ENCODE data around the gene SETBP1.

The SETBP1 gene

GRCh38 chr18:44638811-44639210, 41.9 kb upstream of the SETBP1 start:
- ChIA-PET POLR2A (no interaction called here), CTCF (interaction anchor here (0.7 kb wide), 1 partner anchor 94 kb away, joined by 3 read pairs; no protein-coding TSS in a partner anchor)
- Histone ChIP-seq H3K9me3 (ENCODE audit: control insufficient read depth, insufficient read depth, low read depth, low read length) (no peaks in the 10 kb centered on the region), H3K36me3 (ENCODE audit: control insufficient read depth in 2 of 2, insufficient read depth in 1 of 2, low read length in 2 of 2) (no peaks in the 10 kb centered on the region), H3K4me1 (ENCODE audit: control insufficient read depth, insufficient read depth, low read length) (no peaks in the 10 kb centered on the region), H3K4me3 (ENCODE audit: low read depth, low read length) (no peak overlapping the region), H3K27ac (ENCODE audit: extremely low read depth, low read depth, low read length) (no peak overlapping the region)
- TF ChIP-seq ZBTB26 (tag by site-specific recombination; optimal IDR thresholded peaks at IDR 0.05) (no peak), ZNF324 (tag by site-specific recombination; IDR thresholded peaks at IDR 0.05) (no peak), ZNF274 (IDR thresholded peaks at IDR 0.05; ENCODE audit: low read length) (no peak), ZNF274 (tag by site-specific recombination; IDR thresholded peaks at IDR 0.05; ENCODE audit: borderline replicate concordance) (no peak), ZNF202 (tag by site-specific recombination; IDR thresholded peaks at IDR 0.05; ENCODE audit: borderline replicate concordance) (no peak), ZNF433 (tag by site-specific recombination; IDR thresholded peaks at IDR 0.05; ENCODE audit: low read depth) (no peak), ZSCAN16 (tag by site-specific recombination; IDR thresholded peaks at IDR 0.05) (no peak), BCL11A (tag by site-specific recombination; IDR thresholded peaks at IDR 0.05; ENCODE audit: low read depth) (no peak), ZNF404 (tag by site-specific recombination; IDR thresholded peaks at IDR 0.05) (no peak), ZNF514 (tag by site-specific recombination; IDR thresholded peaks at IDR 0.05) (no peak), ZNF416 (tag by site-specific recombination; IDR thresholded peaks at IDR 0.05) (no peak)

DNA sequence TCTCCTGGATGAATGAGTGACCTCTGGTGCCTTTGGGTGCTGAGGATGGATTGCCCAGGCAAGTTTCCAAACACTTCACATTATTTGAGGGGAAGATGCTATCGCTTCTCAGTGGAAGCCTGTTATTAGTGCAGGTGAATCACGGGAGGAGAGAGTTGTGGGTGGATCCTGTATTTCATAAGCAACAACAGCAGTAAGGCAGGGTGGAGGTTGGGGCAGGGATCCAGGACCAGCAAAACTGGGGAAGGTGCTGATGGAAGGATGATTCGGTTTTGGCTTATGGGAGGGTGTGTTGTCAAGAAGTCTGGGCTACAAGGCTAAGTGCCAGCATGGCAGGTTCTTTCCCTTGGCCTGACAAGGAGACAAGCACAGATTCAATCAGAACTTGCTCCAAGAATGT, 37.7 kb upstream of the SETBP1 start:
- TF ChIP-seq ZNF654 (tag by site-specific recombination; IDR thresholded peaks at IDR 0.05; ENCODE audit: low read depth), result no peak
- no peak for TF ChIP-seq ZBTB8A (tag by site-specific recombination; IDR thresholded peaks at IDR 0.05)
- no peak for TF ChIP-seq ZNF626 (tag by site-specific recombination; IDR thresholded peaks at IDR 0.05)
- TF ChIP-seq ZNF146 (tag by site-specific recombination; IDR thresholded peaks at IDR 0.05), result no peak
- TF ChIP-seq ZNF692 (tag by site-specific recombination; IDR thresholded peaks at IDR 0.05), result no peak
- TF ChIP-seq ZNF701 (tag by site-specific recombination; IDR thresholded peaks at IDR 0.05), result no peak
- no peak for TF ChIP-seq YY2 (tag by site-specific recombination; IDR thresholded peaks at IDR 0.05)
- no peak for TF ChIP-seq ZFP37 (tag by site-specific recombination; IDR thresholded peaks at IDR 0.05)
- Histone ChIP-seq H3K27ac (ENCODE audit: extremely low read depth, low read depth, low read length) (no peak overlapping the region), H3K9me3 (ENCODE audit: control insufficient read depth, insufficient read depth, low read depth, low read length) (no peaks in the 10 kb centered on the region), H3K36me3 (ENCODE audit: control insufficient read depth in 2 of 2, insufficient read depth in 1 of 2, low read length in 2 of 2) (no peaks in the 10 kb centered on the region), H3K4me3 (ENCODE audit: low read depth, low read length) (no peak overlapping the region), H3K4me1 (ENCODE audit: control insufficient read depth, insufficient read depth, low read length) (no peaks in the 10 kb centered on the region)
- CTCF ChIA-PET, result no interaction called here
- POLR2A ChIA-PET, result no interaction called here

GRCh38 chr18:44651478-44651877, 29.2 kb upstream of the SETBP1 start:
- no peaks in the 10 kb centered on the region for H3K9me3 ChIP-seq (ENCODE audit: control insufficient read depth, insufficient read depth, low read depth, low read length)
- H3K36me3 ChIP-seq (ENCODE audit: control insufficient read depth in 2 of 2, insufficient read depth in 1 of 2, low read length in 2 of 2), result no peaks in the 10 kb centered on the region
- H3K27ac ChIP-seq (ENCODE audit: extremely low read depth, low read depth, low read length), result no peak overlapping the region
- ChIA-PET CTCF (interaction anchor here (0.6 to 0.9 kb wide), 2 partner anchors 74 to 734 kb away, joined by 3 to 7 read pairs; no protein-coding TSS in a partner anchor), POLR2A (interaction anchor here (0.6 kb wide), 1 partner anchor 28 kb away, joined by 8 read pairs; no protein-coding TSS in a partner anchor)
- no peak overlapping the region for H3K4me3 ChIP-seq (ENCODE audit: low read depth, low read length)
- peaks cover 10% of the 10 kb centered on the region; the same call in 1 of the 2 replicates for H3K4me1 ChIP-seq (ENCODE audit: control insufficient read depth, insufficient read depth, low read length)
- 0 out of 2 replicates have a peak, but pooled peaks have one; percentile 14 for TF ChIP-seq GLIS1 (tag by site-specific recombination; IDR thresholded peaks at IDR 0.05)
- no peak for TF ChIP-seq REST (tag by site-specific recombination; IDR thresholded peaks at IDR 0.05)
- TF ChIP-seq, protein P1, sequence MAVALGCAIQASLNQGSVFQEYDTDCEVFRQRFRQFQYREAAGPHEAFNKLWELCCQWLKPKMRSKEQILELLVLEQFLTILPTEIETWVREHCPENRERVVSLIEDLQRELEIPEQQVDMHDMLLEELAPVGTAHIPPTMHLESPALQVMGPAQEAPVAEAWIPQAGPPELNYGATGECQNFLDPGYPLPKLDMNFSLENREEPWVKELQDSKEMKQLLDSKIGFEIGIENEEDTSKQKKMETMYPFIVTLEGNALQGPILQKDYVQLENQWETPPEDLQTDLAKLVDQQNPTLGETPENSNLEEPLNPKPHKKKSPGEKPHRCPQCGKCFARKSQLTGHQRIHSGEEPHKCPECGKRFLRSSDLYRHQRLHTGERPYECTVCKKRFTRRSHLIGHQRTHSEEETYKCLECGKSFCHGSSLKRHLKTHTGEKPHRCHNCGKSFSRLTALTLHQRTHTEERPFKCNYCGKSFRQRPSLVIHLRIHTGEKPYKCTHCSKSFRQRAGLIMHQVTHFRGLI (tag by site-specific recombination; IDR thresholded peaks at IDR 0.05), result no peak
- TF ChIP-seq ZXDB (tag by site-specific recombination; IDR thresholded peaks at IDR 0.05), result peak; percentile 58
- TF ChIP-seq PRDM1 (tag by site-specific recombination; IDR thresholded peaks at IDR 0.05), result peak; percentile 69
- TF ChIP-seq ZNF335 (tag by site-specific recombination; conservative IDR thresholded peaks at IDR 0.05), result peak; percentile 33; the same call in 1 of the 2 replicates
